ENCODE measurements around the gene ATP5ME.

DNA sequence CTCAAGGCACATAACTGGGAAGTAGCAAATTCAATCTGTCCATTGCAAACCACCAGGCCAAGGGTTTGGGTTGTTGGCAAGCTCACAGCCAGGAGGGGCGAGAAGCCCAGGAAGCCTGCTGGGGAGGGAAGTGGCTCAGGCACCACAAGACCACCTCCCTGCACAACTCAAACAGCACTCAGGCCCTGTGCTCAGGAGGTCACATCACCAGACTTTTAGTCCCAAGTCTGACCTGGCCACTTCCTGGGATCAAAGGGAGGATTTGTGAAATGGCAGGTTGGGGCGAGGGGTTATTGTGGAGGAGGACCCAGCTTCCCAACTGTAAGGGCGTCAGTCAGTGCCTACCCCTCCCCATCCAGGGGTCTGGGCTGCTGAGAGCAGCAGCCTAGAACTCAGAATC, 2.3 kb downstream of the ATP5ME start:
- TF ChIP-seq, protein P1, sequence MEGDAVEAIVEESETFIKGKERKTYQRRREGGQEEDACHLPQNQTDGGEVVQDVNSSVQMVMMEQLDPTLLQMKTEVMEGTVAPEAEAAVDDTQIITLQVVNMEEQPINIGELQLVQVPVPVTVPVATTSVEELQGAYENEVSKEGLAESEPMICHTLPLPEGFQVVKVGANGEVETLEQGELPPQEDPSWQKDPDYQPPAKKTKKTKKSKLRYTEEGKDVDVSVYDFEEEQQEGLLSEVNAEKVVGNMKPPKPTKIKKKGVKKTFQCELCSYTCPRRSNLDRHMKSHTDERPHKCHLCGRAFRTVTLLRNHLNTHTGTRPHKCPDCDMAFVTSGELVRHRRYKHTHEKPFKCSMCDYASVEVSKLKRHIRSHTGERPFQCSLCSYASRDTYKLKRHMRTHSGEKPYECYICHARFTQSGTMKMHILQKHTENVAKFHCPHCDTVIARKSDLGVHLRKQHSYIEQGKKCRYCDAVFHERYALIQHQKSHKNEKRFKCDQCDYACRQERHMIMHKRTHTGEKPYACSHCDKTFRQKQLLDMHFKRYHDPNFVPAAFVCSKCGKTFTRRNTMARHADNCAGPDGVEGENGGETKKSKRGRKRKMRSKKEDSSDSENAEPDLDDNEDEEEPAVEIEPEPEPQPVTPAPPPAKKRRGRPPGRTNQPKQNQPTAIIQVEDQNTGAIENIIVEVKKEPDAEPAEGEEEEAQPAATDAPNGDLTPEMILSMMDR (IDR thresholded peaks at IDR 0.05; ENCODE audit: poor library complexity), result no peak
- TF ChIP-seq EZH2 (IDR thresholded peaks at IDR 0.05; ENCODE audit: borderline replicate concordance) (no peak), EZH2phosphoT487 (IDR thresholded peaks at IDR 0.05; ENCODE audit: low read depth, severe bottlenecking, unreplicated experiment) (no peak)
